Mesendoderm (in vitro differentiated cells): Measurements from ENCODE around the gene METRN.

Experiments
- DNase-seq: peaks from one replicate; pipeline ENCODE4 v3.0.0; 2013
- H2AK5ac ChIP-seq: 2 replicates; pipeline ENCODE4 v1.6.1; 2013; ENCODE audit warnings: low read length, inconsistent platforms
- H2BK120ac ChIP-seq: 2 replicates; pipeline ENCODE4 v1.6.1; 2013; ENCODE audit warnings: low read depth, mild to moderate bottlenecking, low read length, moderate library complexity, mixed read lengths
- H2BK15ac ChIP-seq: replicated peaks from 2 replicates; pipeline ENCODE4 v1.6.1; 2013; ENCODE audit warnings: low read depth, mild to moderate bottlenecking, moderate library complexity
- H2BK5ac ChIP-seq: 2 replicates; pipeline ENCODE4 v1.6.1; 2013; ENCODE audit warnings: low read length, inconsistent platforms
- H3K18ac ChIP-seq: 2 replicates; pipeline ENCODE4 v1.6.1; 2013; ENCODE audit warnings: mild to moderate bottlenecking, low read length, mixed read lengths
- H3K23ac ChIP-seq: one replicate; pipeline ENCODE4 v1.6.1; 2013; ENCODE audit warnings: low read length
- H3K27ac ChIP-seq: 2 replicates; pipeline ENCODE4 v1.5.1; 2013; ENCODE audit warnings: low read depth, mild to moderate bottlenecking, inconsistent platforms, low read length, moderate library complexity
- H3K27me3 ChIP-seq: 2 replicates; pipeline ENCODE4 v1.6.1; 2013; ENCODE audit warnings: low read length, control low read depth, mild to moderate bottlenecking, inconsistent platforms; ENCODE audit not compliant: insufficient read depth, poor library complexity
- H3K36me3 ChIP-seq: 2 replicates; pipeline ENCODE4 v1.6.1; 2013; ENCODE audit warnings: low read length, inconsistent platforms; ENCODE audit not compliant: control insufficient read depth, insufficient read depth
- H3K4ac ChIP-seq: one replicate; pipeline ENCODE4 v1.6.1; 2013; ENCODE audit warnings: low read depth, mild to moderate bottlenecking, low read length, moderate library complexity
- H3K4me1 ChIP-seq: 2 replicates; pipeline ENCODE4 v1.6.1; 2013; ENCODE audit warnings: low read depth, low read length, inconsistent platforms; ENCODE audit not compliant: control insufficient read depth
- H3K4me2 ChIP-seq: 2 replicates; pipeline ENCODE4 v1.6.1; 2013; ENCODE audit warnings: low read length
- H3K4me3 ChIP-seq: 2 replicates; pipeline ENCODE4 v1.5.1; 2013; ENCODE audit warnings: mild to moderate bottlenecking, low read length
- H3K56ac ChIP-seq: one replicate; pipeline ENCODE4 v1.6.1; 2013; ENCODE audit warnings: low read length
- H3K79me1 ChIP-seq: 2 replicates; pipeline ENCODE4 v1.6.1; 2013; ENCODE audit warnings: low read length, inconsistent platforms
- H3K79me2 ChIP-seq: 2 replicates; pipeline ENCODE4 v1.6.1; 2013; ENCODE audit warnings: mild to moderate bottlenecking, low read length; ENCODE audit not compliant: control insufficient read depth, insufficient read depth
- H3K9ac ChIP-seq: 2 replicates; pipeline ENCODE4 v1.6.1; 2013; ENCODE audit warnings: low read length, inconsistent platforms
- H4K5ac ChIP-seq: one replicate; pipeline ENCODE4 v1.6.1; 2013; ENCODE audit warnings: low read length
- H4K8ac ChIP-seq: one replicate; pipeline ENCODE4 v1.6.1; 2013; ENCODE audit warnings: low read depth, mild to moderate bottlenecking, control low read depth, low read length, moderate library complexity
- WGBS: extraction: QIAGEN DNeasy Blood & Tissue Kit; methylation state at CpG from one replicate; pipeline ENCODE4 v1.1.7; 2013; ENCODE audit warnings: low lambda C conversion rate, missing lambda C conversion rate; ENCODE audit not compliant: insufficient coverage; ENCODE audit errors: extremely low coverage; 5-methylcytosine and 5-hydroxymethylcytosine counted together

Gene METRN

DNA sequence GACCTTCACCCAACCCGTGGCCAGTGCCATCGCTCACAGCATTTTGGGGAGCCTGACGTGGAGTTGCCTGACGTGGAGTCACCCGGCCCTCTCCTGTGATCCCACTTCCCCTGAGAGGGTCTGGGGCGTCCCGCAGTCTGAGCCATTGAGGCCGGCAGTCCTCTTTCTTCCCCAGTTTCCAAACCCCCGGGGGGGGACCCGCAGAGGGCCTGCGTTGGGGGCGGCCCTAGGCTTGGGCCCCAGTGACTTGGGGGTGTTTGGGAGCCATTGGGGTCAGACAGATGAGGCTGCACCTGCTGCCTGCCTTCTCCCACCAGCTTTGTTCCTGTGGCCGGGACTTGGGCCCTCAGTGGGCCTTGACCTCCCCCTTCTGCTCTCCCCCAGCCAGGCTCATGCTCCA, 45.3 kb upstream of the METRN start:
- Histone ChIP-seq H2BK15ac (no peak overlapping the region), H4K8ac (no peak overlapping the region), H3K4ac (no peak overlapping the region), H4K5ac (no peak overlapping the region), H2AK5ac (no peak overlapping the region), H3K4me1 (no peaks in the 10 kb centered on the region), H3K56ac (no peak overlapping the region), H3K79me1 (peaks cover 9% of the 10 kb centered on the region), H3K4me2 (no peak overlapping the region), H2BK5ac (no peak overlapping the region), H3K23ac (no peak overlapping the region), H3K4me3 (no peak overlapping the region), H3K18ac (no peak overlapping the region), H3K36me3 (peaks cover 22% of the 10 kb centered on the region), H3K9ac (no peak overlapping the region), H3K79me2 (peaks cover 12% of the 10 kb centered on the region), H3K27ac (no peak overlapping the region), H2BK120ac (no peak overlapping the region), H3K27me3 (no peaks in the 10 kb centered on the region)
- DNase-seq = no peak
- WGBS = no CpG with 5 or more reads among the region's 13 CpGs

DNA sequence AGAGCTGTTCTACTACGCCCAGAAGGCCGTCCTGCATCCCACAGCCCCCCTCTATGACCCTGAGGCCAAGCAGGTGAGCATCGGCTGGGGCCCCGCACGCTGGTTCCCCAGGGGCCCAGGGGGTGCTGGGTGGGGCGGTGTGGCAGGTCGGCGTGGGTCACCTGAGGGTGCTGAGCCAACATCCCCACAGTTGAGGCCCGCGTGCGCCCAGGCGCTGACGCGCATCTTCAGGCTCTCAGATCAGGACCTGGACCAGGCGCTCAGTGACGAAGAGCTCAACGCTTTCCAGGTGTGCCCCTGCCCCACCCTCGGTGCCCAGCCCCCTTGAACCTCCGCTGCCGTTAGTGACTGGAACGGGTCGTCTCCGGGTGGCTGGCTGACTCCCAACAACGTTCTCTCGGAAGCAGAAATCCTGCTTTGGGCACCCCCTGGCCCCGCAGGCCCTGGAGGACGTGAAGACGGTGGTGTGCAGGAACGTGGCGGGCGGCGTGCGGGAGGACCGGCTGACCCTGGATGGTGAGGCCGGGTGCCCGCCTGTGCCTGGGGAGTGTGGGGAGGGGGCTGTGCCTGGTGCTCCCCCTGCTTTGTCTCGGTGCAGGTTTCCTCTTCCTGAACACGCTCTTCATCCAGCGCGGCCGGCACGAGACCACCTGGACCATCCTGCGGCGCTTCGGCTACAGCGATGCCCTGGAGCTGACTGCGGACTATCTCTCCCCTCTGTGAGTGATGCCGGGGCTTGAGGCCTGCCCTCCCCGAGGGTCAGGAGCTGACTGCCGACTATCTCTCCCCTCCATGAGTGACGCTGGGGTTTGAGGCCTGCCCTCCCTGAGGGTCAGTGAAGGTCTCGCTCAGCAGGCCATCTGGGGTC, 44.2 kb upstream of the METRN start:
- Histone ChIP-seq H3K79me2 (peaks cover 12% of the 10 kb centered on the region), H3K4me2 (no peak overlapping the region), H4K5ac (no peak overlapping the region), H3K36me3 (peaks cover 22% of the 10 kb centered on the region), H3K4me3 (no peak overlapping the region), H2AK5ac (no peak overlapping the region), H3K9ac (no peak overlapping the region), H4K8ac (no peak overlapping the region), H3K27ac (no peak overlapping the region), H2BK5ac (no peak overlapping the region), H2BK120ac (no peak overlapping the region), H3K79me1 (peaks cover 9% of the 10 kb centered on the region), H3K23ac (no peak overlapping the region), H3K18ac (no peak overlapping the region), H3K4ac (no peak overlapping the region), H3K4me1 (peaks cover 5% of the 10 kb centered on the region), H3K27me3 (no peaks in the 10 kb centered on the region), H3K56ac (no peak overlapping the region), H2BK15ac (no peak overlapping the region)
- WGBS = no CpG with 5 or more reads among the region's 52 CpGs
- DNase-seq = no peak

DNA sequence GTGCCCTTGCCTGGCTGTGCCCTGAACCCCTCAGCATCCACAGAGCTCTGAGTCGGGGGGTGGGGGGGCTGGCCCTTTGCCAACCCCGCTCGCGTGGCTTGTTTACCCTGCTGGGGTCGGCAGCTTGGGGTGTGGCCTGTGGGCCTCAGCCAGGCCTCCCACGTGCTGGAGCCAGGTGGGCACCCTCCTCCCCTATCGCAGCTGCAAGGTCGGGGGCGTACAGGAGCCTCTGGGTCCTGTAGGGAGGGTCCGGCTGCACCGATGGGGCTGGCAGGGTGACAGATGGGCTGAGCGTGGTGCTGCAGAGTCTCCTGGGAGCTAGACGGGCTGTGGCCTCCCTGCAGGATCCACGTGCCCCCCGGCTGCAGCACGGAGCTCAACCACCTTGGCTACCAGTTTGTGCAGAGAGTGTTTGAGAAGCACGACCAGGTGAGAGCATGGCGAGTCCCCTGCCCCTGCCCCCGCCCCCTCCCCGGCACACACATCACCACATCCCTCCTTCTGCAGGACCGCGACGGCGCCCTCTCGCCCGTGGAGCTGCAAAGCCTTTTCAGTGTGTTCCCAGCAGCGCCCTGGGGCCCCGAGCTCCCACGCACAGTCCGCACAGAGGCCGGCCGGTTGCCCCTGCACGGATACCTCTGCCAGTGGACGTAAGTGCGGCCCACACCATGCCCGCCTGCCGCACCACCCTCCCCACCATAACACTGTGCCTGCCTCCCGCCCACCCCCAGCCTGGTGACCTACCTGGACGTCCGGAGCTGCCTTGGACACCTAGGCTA, 43.4 kb upstream of the METRN start:
- no peak overlapping the region for H3K9ac ChIP-seq
- H3K4me2 ChIP-seq = no peak overlapping the region
- H2BK5ac ChIP-seq = no peak overlapping the region
- no peak overlapping the region for H3K18ac ChIP-seq
- no CpG with 5 or more reads among the region's 40 CpGs for WGBS
- peaks cover 5% of the 10 kb centered on the region for H3K4me1 ChIP-seq
- DNase-seq = no peak
- no peak overlapping the region for H3K4me3 ChIP-seq
- H3K36me3 ChIP-seq = peaks cover 22% of the 10 kb centered on the region
- no peak overlapping the region for H3K56ac ChIP-seq
- H3K27me3 ChIP-seq = no peaks in the 10 kb centered on the region
- no peak overlapping the region for H3K27ac ChIP-seq
- no peak overlapping the region for H3K23ac ChIP-seq
- H2BK15ac ChIP-seq = no peak overlapping the region
- peaks cover 9% of the 10 kb centered on the region for H3K79me1 ChIP-seq
- H4K5ac ChIP-seq = no peak overlapping the region
- H3K4ac ChIP-seq = no peak overlapping the region
- H3K79me2 ChIP-seq = peaks cover 12% of the 10 kb centered on the region
- no peak overlapping the region for H2AK5ac ChIP-seq
- no peak overlapping the region for H4K8ac ChIP-seq
- no peak overlapping the region for H2BK120ac ChIP-seq

DNA sequence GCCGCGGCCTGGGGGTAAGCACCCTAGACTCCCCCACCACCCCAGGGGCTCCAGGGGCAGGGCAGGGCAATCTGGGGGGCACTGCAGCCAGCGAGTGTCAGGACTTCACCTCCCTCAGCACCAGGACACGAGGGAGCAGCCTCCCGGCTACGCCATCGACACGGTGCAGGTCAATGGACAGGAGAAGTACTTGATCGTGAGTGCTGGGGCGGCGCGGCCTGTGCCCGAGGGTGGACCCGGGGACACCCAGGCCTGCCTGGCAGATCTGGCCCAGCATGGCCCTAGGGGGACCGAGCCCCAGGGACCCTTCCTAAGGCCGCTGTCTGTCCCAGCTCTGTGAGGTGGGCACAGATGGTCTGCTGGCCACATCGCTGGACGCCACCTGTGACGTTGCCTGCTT, 42.5 kb upstream of the METRN start:
- Histone ChIP-seq H3K18ac (no peak overlapping the region), H3K36me3 (peaks cover 22% of the 10 kb centered on the region), H3K4ac (no peak overlapping the region), H2BK5ac (no peak overlapping the region), H3K27me3 (no peaks in the 10 kb centered on the region), H3K4me3 (no peak overlapping the region), H3K56ac (no peak overlapping the region), H3K79me1 (peaks cover 9% of the 10 kb centered on the region), H3K27ac (no peak overlapping the region), H4K8ac (no peak overlapping the region), H3K79me2 (peaks cover 12% of the 10 kb centered on the region), H3K23ac (no peak overlapping the region), H3K4me1 (peaks cover 5% of the 10 kb centered on the region), H2BK120ac (no peak overlapping the region), H3K9ac (no peak overlapping the region), H4K5ac (no peak overlapping the region), H2BK15ac (no peak overlapping the region), H3K4me2 (no peak overlapping the region), H2AK5ac (no peak overlapping the region)
- WGBS = no CpG with 5 or more reads among the region's 19 CpGs
- DNase-seq = no peak

DNA sequence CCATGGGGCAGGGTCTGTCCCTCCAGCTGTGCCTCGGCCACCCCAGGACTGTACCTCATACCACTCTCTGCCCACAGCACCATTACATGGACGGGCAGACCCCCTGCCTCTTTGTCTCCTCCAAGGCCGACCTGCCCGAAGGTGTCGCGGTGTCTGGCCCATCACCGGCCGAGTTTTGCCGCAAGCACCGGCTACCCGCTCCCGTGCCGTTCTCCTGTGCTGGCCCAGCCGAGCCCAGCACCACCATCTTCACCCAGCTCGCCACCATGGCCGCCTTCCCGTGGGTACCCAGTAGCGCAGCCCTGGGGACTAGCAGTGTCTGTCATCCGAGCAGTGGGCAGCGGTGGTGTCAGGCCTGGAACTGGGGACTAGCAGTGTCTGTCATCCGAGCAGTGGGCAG, 42.1 kb upstream of the METRN start:
- H2BK120ac ChIP-seq = no peak overlapping the region
- no peak overlapping the region for H3K18ac ChIP-seq
- H3K79me1 ChIP-seq = peaks cover 9% of the 10 kb centered on the region
- no peak overlapping the region for H3K4ac ChIP-seq
- no peak overlapping the region for H2AK5ac ChIP-seq
- no peak for DNase-seq
- H3K79me2 ChIP-seq = peaks cover 12% of the 10 kb centered on the region
- no peak overlapping the region for H4K5ac ChIP-seq
- H2BK15ac ChIP-seq = no peak overlapping the region
- H4K8ac ChIP-seq = no peak overlapping the region
- H3K9ac ChIP-seq = no peak overlapping the region
- H3K4me3 ChIP-seq = no peak overlapping the region
- no peak overlapping the region for H3K4me2 ChIP-seq
- peaks cover 5% of the 10 kb centered on the region for H3K4me1 ChIP-seq
- no peak overlapping the region for H2BK5ac ChIP-seq
- no peak overlapping the region for H3K27ac ChIP-seq
- no peak overlapping the region for H3K56ac ChIP-seq
- no CpG with 5 or more reads among the region's 21 CpGs for WGBS
- no peaks in the 10 kb centered on the region for H3K27me3 ChIP-seq
- H3K36me3 ChIP-seq = peaks cover 22% of the 10 kb centered on the region
- H3K23ac ChIP-seq = no peak overlapping the region
